ENCODE data around the gene EBP. TPM values are rescaled to one million over a fixed set of nuclear protein-coding genes. Genes with fewer than 3 reads are reported as not detected.
A peak's percentile ranks its signal among the peaks of the same experiment; 100 is the strongest.

The EBP gene
- total RNA-seq = 10 to 100 TPM; 49.3 to 73.7 TPM

DNA sequence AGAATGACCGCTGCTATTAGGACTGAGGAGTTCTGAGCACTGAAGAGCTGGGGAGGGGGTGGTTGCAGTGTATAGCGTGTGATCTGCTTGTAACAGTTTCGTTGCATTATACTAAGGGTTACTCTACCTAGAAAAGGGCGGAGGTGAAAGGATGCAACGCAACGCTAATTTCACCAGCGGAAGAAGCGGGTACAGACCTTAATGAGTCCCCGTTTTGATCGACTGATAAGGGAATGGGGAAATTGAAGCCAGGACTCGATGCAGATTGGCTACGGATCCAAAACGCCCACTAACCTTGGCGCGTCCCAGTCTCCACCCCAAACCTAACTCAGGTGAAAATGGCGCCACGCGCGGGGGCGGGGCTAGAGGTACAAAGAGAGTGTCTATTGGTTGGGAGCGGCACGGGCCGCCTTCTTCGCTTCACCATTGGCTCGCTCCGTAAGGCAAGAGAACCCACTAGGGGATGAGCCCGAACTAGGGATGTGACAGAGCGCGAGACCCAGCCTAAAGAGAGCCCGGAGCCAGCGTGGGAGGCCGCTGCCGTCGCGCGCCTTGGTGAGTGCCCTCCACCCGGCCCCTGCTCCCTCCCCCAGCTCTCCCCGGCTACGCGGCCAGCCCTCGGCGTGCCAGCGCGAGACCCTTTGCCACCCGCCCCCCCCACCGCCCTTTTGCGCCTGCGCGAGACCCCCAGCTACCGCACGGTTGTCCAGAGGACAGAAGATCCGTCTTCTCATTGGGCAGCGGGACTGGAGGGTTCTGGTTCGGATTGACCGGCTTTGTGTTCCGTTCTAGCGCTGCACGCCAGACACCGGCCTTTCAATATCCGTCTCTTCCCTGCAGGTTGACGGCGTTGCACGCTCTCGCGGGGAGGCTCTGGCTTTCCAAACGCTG, at the start of gene EBP:
Gene EBP, plus strand, starts transcription at position 456 of the 891 bp plus-strand sequence. CDS start 1,964 bp downstream, outside the sequence.
- DNase-seq (ENCODE audit: low spot score) = peak; percentile 88
- H3K4me3 ChIP-seq = peak within 1 kb of the TSS; percentile 38 to 58
- no peaks in the 10 kb centered on the region for H3K27me3 ChIP-seq
- H3K27ac ChIP-seq = peak within 1 kb of the TSS; percentile 75 to 78
- H3K36me3 ChIP-seq = peaks cover 2% of the 10 kb centered on the region
- H3K9me3 ChIP-seq = no peaks in the 10 kb centered on the region
- TF ChIP-seq CTCF (IDR thresholded peaks at IDR 0.05) = no peak
- H3K4me1 ChIP-seq = peaks cover 0 to 8% of the 10 kb centered on the region in 2 donors

DNA sequence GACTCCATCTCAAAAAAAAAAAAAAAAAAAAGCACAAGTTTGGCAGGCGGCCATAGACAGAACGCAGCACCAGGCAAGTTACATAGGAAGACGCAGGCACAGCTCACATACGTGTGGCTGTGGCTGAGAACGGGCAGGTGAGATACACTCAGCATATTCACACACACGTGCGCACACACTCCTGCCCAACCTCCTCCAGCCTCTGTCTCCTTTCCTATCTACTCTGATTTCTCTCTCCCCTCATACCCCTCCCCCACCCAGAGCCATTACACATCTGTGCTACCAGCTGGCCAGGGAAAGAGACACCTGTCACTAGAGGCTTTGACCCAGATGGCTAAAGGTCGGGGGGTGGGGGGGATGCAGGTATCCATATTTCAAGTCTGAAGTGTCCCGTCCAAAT, 49.4 kb upstream of the EBP start:
- H3K4me3 ChIP-seq = no peak overlapping the region
- TF ChIP-seq CTCF (IDR thresholded peaks at IDR 0.05) = no peak

GRCh38 chrX:48472851-48473703, 48.5 kb upstream of the EBP start:
- no peak for TF ChIP-seq CTCF (IDR thresholded peaks at IDR 0.05)
- no peaks in the 10 kb centered on the region for H3K27me3 ChIP-seq
- peaks cover 0 to 7% of the 10 kb centered on the region in 2 donors for H3K4me1 ChIP-seq
- no peak overlapping the region for H3K4me3 ChIP-seq
- DNase-seq (ENCODE audit: low spot score) = no peak
- no peaks in the 10 kb centered on the region for H3K36me3 ChIP-seq
- H3K27ac ChIP-seq = no peak overlapping the region
- peaks cover 0 to 5% of the 10 kb centered on the region in 2 donors for H3K9me3 ChIP-seq

More for the DNA sequence above, 49.4 kb upstream of the EBP start:
- Histone ChIP-seq H3K4me1 (peaks cover 0 to 12% of the 10 kb centered on the region in 2 donors), H3K36me3 (no peaks in the 10 kb centered on the region), H3K9me3 (peaks cover 0 to 5% of the 10 kb centered on the region in 2 donors), H3K27ac (no peak overlapping the region), H3K27me3 (no peaks in the 10 kb centered on the region)
- no peak for DNase-seq (ENCODE audit: low spot score)

GRCh38 chrX:48473704-48473990, 48.0 kb upstream of the EBP start:
- DNase-seq (ENCODE audit: low spot score) = no peak
- peaks cover 0 to 7% of the 10 kb centered on the region in 2 donors for H3K4me1 ChIP-seq
- no peaks in the 10 kb centered on the region for H3K27me3 ChIP-seq
- no peak overlapping the region for H3K27ac ChIP-seq
- H3K36me3 ChIP-seq = no peaks in the 10 kb centered on the region
- peaks cover 0 to 5% of the 10 kb centered on the region in 2 donors for H3K9me3 ChIP-seq
- no peak overlapping the region for H3K4me3 ChIP-seq
- TF ChIP-seq CTCF (IDR thresholded peaks at IDR 0.05) = no peak

DNA sequence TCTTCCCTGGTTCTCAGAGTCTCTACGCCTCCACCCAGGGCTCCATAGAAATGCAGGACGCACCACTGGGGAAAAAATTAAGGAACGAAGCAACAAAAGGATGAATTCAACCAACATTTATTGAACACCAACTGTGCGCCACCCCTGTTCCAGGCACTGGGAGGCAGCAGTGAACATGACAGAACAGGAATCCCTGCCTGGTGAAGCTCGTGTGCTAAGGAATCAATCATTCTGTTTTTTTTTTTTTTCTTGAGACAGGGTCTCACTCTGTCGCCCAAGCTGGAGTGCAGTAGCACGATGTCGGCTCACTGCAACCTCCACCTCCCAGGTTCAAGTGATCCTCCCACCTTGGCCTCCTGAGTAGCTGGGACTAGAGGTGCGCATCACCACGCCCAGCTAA, 47.5 kb upstream of the EBP start:
- no peak for TF ChIP-seq CTCF (IDR thresholded peaks at IDR 0.05)
- Histone ChIP-seq H3K27me3 (no peaks in the 10 kb centered on the region), H3K4me3 (no peak overlapping the region), H3K36me3 (no peaks in the 10 kb centered on the region), H3K4me1 (peaks cover 0 to 7% of the 10 kb centered on the region in 2 donors), H3K9me3 (peaks cover 0 to 5% of the 10 kb centered on the region in 2 donors), H3K27ac (no peak overlapping the region)
- no peak for DNase-seq (ENCODE audit: low spot score)
